HG02763 (cell line): ENCODE data around the gene SLU7.

Experiments
- ATAC-seq: cut with Tn5 transposase; IDR thresholded peaks from one replicate; pipeline ENCODE4 v1.9.1; 2021; ENCODE audit warnings: mild to moderate bottlenecking, moderate library complexity; ENCODE audit not compliant: unreplicated experiment

Gene SLU7

DNA sequence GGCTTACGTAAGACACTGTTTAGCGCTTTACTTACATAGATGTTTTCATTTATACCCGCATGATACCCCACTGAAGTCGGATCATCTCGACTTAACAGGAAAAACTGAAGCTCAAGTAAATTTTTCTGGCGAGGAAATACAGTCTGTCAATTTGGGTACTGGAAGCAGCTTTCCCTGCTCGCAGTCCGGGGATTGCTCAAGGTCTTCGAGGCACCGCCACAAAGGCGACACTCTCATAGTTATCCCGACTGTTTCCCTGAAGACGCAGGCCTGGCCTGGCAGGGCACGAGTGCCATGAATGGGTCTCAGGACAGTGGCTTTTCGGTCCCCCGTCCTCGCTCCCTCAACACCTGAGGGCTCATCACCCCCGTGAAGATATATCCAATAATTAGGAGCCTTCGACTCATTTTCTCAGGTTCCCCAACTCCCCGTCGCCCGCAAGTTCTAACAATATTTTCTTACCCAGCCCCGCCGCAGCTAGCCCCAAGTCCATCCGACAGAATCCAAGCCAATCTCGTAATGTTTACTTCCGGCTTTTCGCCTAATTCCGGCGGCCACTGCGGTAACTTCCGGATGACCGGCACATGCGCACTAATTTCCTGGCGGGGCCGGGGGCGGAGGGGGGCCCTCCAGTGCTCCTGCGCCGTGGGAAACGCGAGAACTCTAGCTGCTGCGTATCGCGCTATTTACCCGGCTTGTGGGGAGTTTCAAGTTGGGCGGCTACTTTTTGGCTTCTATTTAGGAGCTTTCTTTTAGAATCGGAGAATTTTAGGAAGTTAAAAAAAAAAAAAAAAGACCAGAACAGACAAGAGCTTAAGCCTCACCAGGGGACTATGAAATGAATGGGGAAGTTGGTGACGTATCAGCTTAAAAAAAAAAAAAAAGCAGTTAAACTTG is at the start of gene SLU7:
SLU7 (minus strand) TSS at position 521 of the 897 bp plus-strand sequence. CDS start 3,787 bp downstream, outside the sequence.
- peak; percentile 63 for ATAC-seq

DNA sequence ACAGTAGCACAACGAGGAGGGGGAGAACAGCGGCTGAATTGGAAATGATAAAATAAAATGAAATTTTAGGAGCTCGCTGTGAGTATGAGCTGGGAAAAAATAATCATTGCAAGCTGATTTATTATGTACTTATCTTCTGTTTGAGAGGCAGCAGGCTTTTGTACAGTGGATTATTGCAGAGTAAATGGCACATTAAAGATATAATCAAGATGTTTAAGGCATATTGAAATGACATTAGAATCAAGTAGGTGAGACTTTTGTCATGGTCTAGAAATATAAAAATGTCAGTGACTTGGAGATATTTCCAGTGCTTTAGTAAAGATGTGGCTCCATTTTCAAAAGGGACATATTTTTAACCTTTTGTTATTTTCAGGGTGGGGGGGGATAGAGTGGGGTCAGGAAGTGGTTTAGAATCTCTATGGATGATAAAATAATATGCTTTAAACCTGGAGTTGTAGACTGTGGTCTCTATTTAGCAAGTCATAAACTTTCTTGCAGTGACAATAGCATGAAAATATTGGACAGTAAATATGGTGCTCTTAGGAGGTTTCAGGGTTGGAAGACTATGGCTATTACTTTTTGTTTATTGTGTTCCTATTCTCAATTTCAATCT is 49.6 kb upstream of the SLU7 start:
- ATAC-seq = no peak

DNA sequence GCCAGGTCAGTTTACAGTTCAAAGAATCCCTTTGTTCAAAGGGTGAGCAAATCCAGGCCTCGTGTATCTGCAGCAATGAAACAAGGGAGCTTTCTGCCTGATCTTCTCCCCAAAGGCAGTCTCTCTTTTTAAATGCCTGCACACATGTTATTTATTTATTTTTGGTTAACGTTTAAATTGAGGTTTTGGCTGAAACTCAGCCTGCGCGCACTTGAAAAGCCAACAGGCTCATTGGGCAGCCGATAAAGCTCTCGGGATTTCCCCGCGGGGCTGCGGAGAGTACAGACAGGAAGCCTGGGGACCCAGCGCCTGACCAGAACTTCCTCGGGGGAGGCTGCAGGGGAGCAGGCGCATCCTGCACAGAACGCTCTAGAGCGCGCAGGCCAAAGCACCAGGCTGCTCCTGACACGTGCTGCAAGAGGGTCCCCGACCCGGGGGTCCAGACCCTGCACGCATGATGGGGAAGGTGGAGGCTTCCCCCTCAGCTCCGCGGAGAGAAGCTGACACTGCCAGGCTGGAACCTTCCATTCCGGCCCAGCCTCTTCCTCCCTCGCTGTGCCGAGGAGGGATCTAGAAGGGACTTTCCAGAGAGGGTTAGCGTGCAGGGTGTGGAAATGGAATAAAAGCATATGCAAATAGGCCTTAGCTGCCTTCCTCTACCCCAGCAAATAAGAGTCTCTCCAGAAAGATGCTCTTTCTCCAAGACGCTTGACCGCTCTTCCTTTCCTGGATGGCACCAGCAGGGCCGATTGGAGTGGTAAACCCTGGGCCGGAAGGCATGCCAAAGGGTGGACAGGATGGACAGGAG is 48.9 kb upstream of the SLU7 start:
- peak; percentile 92 for ATAC-seq

DNA sequence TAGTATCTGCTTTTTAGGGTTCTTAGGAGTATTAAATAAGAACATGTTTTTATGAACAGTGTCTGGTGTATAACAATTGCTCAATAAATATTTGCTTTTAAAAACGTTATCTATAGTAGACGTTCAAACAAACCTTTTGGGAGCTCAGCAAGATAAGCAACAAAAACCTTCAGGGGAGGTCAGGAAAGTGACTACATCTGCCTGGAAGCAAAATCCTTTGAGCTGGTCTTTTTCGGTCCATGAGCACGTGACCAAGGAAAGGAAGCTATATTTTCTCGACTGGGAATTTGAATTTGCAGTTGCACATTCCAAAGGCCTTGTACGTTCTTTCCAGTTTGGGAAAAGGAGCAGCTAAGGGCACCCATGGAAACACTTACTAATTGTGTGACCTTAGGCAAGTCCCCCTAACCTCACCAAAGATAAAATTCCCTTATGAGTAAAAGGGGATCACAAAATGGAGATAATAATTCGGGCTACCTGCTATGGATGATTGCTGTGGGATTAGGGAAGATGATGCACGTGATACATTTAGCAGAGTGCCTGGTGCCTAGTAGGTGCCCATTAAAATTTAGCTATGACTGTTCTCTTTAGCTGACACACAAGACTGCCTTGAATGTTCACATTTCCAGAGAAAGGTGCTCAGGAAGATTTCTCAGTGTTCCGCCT is 48.1 kb upstream of the SLU7 start:
- ATAC-seq = no peak

DNA sequence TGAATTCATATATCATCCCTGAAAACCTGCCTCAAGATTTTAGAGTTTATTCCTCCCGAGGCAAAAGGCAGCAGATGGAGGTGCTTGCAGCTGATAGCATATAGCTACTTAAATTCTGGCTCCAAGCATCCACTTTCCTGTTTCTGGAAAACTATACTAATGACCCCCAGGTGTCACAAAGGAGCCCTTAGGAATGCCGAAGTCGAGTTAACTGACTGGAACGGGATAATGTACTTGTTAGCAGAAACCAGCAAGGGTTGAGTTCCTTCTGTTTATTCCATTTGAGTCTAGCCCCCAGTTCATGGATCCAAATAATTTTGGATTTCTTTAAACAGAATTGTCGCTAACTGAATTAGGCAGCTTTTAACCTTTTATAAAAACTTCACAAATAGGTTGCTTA is 47.2 kb upstream of the SLU7 start:
- no peak for ATAC-seq

DNA sequence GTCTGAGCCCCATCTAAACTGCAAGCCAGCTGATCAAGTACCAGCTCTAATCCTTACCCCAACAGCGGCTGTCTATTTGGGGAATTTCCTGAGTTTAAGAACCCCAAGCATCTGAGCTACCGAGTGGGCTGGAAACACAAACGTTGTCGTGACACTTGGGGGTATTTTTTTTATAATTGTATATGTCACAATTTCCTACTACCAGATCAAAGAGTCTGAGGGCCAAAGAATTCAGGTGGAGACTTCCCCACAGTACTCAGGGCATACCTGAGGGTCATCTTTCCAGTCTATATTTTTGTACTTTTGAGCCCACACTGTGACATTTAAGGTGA is 45.6 kb upstream of the SLU7 start:
- ATAC-seq = no peak

DNA sequence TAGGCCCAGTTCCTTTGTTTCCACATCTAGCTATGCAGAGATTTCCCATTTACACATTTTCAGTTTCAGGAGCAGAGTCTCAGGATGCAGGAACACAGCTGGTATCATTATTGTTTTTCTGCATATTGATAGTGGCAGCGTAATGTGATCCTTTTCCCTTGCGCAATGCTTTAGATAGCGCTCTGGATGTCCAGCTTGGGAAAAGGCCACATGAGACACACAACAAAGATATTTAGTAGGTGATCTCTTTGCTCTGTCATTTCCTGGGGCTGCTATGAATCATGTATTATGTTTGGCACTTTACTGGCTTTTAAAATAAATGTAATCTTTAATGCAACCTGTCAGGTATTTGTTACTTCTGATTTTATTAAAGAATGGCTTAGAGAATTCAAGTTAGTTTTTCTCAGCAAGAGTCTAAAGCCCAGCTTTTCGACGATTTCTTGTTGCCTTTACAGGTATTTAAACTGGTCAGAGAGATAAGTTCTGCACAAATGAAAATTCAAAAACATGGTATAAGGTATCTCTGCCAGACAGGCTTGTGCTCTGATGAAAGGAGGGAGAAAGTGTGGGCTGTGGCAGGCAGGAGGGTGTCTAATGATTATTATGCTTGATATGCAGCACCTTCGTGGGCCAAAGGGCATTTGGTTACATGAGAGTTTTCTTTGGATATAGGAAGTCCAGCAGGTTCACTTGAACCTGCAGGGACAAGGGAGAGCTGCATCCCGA is 45.0 kb upstream of the SLU7 start:
- no peak for ATAC-seq

DNA sequence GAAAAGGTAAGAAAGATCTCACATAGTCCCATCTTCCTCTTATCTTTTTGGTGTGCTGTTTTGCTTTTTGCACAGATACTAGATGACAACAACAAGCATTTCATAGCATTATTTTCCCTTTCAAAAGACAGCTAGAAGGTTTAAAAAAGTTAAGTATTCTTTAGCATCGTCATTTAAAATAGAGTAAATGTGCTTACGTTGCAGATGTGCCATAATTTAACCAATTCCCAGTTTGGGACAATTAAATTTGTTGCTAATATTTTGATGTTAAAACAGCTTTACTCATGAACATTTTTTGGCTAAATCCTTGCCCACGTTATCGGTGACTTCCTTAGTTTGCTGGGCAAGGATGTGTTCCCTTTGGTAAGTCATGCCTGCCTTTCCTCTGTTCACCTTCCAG is 44.3 kb upstream of the SLU7 start:
- no peak for ATAC-seq

DNA sequence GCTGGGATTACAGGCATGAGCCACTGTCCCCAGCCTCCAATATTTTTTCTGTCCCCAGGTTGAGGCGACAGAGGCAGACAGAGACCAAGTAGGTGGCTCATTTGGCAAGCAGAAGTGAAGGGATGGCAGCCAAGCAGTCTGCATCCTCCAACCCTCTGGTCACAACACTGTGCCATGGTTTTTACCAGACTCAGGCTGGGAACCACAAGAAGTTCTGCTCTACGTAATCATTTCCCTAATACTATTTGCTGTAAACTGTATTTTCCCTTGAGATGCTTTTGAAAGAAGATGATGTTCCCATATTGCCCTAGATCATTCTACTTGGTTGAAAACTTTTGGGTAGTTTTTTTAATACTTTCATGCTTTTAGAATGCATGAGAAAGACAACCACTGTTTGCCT is 43.3 kb upstream of the SLU7 start:
- ATAC-seq = no peak

DNA sequence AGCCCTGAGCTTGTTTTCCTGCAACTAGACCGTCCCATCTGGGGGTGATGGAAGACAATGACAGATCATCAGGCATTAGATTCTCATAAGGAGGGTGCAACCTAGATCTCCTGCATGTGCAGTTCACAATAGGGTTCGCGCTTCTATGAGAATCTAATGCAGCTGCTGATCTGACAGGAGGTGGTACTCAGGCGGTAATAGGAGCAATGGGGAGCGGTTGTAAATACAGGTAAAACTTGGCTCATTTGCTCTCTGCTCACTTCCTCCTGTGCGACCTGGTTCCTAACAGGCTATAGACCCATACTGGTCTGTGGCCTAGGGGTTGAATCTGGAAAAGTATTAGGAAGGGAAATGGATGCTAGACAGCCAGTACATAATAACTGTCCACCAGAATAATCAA is 42.5 kb upstream of the SLU7 start:
- ATAC-seq = no peak

DNA sequence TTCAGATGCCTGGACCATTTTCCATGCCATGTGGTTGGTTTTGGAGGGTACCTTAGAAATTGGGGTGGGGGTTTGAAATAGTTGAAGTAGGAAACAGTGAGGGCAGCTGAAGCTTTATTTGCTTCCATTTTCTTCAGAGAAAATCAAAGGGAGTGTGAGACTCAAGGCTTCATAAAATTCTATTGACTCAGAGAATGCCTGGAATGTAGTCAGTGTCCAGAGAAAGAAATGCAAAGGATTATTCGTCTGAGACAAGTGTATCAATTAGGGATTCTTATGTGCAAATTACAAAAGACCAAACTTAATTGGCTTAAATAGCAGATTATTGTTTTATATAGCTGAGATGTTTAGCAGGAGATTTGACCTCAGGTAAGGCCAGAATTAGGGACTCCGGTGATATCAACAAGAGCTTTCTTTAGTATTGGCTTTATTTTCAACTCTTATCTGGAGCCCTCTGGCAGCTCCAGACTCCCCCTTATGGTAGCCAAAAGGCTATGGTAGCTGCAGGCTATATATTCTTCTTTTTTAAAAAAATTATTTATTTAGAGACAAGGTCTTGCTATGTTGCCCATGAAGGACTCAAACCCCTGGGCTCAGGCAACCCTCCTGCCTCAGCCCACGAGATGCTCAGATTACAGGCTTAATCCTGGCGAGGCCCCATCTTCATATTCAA is 41.6 kb upstream of the SLU7 start:
- no peak for ATAC-seq

DNA sequence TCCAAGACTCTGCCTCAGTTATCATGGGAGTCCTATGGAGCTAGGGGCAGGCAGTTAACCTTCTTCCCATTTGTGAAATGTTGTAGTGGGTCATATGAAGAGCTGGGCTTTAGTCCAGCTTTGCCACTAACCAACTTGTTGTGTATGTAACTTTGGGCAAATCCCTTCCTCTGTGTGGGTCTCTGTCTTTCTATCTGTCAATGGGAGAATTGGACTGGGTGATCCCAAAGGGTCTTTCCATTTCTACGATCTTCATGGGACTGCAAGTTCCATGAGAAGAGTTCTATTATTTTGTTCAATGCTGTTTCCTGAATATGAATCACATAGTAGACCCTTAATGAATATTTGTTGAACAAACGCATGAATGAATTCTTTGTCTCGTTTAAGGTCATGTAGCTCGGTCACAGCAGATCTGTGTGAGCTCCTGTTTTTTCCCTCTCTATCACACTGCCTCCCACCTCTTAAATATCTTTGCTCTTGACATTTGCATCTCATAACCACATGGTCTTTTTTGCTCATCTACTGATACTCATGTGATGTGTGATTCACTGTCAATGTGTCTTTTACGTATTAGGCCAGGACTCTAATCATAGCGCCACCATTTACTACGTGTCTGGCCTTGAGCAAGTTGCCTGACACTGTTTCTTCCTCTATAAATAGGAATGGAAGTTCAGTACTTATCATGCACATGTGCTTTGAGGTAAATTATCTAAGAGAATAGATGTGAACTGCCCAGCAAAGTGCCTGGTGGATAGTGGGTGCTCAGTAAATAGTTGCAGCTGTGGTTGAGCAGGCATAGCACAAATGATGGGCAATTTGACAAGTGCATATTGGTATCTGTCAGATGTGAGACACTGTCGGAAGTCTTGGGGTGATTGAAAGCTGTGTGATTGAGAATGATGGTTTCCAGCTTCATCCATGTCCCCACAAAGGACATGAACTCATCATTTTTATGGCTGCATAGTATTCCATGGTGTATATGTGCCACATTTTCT is 40.2 kb upstream of the SLU7 start:
- ATAC-seq = peak; percentile 75

DNA sequence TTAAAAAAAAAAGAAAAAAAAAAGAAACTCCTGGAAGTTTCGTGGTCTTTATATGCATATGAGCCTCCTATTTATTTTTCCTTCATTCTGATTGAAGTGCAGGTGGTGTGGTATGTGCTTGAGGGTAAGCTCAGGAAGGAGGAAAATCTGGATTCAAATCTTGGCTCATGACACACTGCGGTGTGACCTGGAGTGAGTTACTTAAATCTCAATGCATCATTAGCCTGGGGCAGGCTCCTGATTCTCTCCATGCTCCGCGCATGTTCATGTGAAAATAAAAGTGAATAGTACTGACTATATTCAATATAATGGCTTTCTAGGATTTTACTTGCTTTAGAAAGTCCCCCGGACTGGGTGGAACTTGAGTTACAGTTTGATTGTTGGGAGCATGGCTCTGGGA is 38.4 kb upstream of the SLU7 start:
- no peak for ATAC-seq

DNA sequence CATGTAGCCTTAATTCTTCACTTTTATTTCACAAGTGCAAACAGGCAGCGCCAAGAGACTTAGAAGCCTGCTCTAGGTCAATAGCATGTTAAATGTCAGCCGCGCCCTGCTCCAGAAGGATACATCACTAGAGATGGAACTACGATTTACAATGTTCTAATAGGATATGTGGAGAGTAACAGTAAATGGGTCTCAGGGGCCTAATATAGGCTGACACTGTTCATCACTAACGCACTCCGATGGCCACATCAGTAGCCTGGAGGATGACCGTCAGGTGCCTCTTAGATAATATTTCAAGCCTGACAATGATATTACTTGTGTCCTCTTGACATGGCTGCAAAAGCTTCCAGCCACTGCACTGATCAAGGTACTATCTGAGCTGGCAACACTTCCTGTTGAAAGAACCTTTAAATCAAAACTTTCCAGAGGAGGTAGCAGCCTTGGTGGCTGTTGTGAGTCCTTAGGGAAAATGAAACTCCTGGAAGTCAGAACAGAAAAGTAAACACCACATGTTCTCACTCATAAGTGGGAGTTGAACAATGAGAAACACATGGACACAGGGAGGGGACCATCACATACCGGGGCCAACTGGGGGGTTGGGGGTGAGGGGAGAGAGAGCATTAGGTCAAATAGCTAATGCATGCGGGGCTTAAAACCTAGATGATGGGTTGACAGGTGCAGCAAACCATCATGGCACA is 37.7 kb upstream of the SLU7 start:
- ATAC-seq = no peak

DNA sequence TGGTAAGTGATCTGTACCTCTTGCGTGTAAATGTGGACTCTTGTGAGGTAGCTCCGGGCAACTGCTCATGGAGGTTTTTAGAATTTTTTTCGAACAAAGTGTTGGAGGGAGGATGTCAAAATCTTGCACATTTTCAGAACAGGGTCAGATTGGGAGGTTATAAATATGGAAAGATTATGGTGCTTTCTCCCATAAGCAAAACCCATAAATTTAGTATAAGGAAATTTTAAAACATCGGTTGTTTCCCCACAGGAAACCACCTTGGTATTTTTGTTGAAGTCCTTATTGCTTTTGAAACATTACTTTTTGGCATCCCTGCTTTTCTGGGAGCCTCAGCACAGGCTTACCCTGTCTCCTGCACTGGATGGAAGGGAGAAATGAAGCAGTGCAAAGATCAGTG is 36.7 kb upstream of the SLU7 start:
- no peak for ATAC-seq

DNA sequence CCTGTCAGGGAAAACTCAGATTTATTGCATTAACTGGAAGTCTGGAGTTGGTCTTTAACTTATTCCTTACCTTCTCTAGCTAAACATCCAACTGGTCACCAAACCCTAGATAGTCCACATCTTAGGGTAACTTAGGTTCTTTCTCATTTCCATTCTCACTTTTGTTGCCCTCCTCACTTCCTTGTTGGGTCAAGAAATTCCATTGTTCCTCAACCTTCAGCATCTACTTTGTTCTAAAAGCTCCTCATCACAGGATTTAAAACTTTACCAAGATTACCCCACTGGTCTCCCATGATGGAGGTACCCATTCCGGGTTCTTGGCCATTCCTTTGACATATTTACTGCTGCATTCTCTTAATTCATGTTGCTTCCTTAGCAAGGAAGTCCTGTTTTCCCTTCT is 34.9 kb upstream of the SLU7 start:
- no peak for ATAC-seq

DNA sequence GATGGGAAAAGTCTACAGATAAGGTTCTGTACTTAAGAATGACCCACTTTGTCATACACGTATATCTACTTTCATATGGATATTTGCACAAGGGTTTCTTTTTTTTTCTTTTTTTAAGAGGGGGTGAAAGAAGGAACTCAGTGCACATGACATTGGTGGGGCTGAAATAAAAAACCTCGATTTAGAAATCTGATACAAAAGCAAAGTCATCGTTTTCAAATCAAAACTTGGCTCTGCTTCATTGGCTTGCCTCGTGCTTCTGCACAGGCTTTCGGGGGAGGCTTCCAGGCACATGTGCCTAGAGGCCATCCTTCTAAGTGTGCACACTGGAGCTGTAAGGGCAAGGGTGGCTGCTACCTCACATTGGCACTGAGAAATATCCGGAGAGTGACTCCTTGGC is 33.9 kb upstream of the SLU7 start:
- ATAC-seq = no peak

DNA sequence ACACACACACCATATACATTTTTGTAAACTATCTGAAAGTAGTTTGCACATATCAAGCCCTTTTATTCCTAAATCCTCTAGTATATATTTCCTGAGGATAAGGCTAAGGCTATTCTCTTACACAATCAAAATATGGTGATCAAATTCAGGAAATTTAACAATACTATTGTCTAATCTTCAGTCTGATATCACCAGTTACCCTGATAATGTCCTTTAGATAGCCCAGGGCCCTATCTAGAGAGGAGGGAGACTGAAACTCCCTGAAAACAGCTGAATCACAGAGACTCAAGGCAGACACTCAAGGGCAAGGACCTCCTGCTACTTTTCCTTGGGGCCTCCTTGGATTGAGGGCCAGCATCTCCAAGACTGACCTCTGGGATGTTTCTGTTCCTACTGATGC is 33.2 kb upstream of the SLU7 start:
- ATAC-seq = no peak
